Lung microvascular endothelial cell (primary cell): ENCODE measurements around the gene HYDIN. TPM values are rescaled to one million over a fixed set of nuclear protein-coding genes. Genes with fewer than 3 reads are reported as not detected.
"Not testable (repeated sequence)": the region's sequence is repeated elsewhere in the genome, so short reads cannot be mapped to it uniquely, and the experiment has no call there.

Source experiments
- DNase-seq, 2 donors: peaks; one replicate each; pipeline versions ENCODE4 v3.0.0 to v3.0.0-alpha.2; 2010; ENCODE audit warnings: low read depth in 2 of 2
- total RNA-seq: library from RNA; depleted of rRNA; stranded (reverse); fragments of >200 nt; gene quantifications from 2 replicates; pipeline ENCODE4 v1.2.1, GENCODE V29; 2014

Gene HYDIN
- total RNA-seq, 1 donor from 2014 or later = not detected

DNA sequence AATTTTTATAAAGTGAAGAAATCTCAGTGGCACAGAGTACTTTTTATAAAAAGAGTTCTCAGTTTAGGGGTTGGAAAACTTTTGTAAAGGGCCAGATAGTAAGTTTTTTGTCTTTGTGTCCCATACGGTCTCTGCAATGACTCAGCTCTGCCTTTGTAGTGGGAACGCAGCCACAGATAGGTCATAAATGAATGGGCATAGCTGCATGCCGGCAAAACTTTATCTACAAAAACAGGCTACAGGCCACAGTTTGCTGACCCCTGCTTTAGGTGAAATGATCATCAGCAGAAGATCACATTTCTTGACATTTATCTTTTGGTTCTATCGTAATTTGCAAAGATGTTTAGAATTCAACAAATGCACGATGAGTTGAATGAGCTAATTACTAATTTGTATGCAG is 365.8 kb downstream of the HYDIN start:
- DNase-seq = not testable (repeated sequence)

DNA sequence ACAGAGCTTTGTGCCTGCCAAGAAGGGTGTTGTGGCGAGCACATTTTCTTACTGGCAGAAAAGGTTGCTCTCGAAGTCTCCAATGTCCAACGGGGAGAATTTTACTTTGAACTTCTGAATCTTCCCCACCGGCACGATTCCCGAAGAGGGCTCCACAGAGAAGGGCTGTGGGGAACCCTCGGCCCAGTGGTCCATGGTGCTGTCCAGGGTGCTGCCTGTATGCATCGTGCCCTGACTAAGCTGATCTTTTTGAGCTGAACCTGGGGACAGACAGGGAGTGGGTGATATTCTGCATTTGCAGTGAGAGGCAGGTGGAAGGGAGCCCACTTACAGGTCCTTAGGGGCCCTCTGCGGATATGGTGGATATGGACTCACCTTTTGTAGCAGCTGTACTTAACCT is 368.5 kb downstream of the HYDIN start:
- peak in 1 of 2 donors; percentile 0 for DNase-seq

DNA sequence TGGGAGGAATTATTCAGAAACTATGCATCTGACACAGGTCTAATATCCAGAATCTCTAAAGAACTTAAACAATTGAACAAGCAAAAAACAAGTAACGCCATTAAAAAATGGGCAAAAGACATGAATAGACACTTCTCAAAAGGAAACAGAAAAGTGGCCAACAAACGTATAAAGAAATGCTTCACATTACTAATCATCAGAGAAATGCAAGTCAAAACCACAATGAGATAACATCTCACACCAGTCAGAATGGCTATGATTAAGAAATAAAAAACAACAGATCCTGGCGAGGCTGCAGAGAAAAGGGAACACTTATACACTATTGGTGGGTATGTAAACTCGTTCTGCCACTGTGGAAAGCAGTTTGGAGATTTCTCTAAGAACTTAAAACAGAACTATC is 379.2 kb downstream of the HYDIN start:
- DNase-seq = not testable (repeated sequence)

DNA sequence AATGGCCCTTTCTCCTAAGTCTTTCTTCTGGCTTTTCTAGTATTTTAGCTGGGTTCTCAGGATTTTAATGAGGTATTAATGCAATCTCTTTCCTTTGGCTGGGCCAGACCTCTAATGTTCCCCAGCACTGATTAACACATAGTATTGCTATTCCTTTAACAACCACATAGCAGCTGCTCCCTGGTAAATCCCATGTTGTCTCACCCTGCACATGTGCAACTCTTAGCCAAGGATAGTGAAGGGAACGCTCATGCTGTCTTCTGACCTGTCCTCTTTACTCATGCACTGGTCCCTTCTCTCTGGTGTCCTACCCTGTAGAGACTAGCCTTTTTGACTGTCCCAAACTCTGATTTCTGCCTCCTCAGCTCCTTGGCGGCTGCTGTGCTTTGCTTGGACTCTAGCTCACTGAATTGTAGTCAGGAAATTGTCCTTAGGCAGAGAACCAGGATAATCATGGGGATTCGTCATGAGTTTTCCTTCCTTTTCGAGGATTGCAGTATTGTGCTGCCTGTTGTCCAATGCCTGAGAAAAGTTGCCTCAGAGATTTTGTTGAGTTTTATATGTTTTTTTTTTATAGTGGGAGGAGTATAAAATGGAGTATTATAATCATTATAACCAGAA is 406.9 kb downstream of the HYDIN start:
- DNase-seq = peak in 1 of 2 donors; percentile 23

- DNase-seq = not testable (repeated sequence)
These were observed 407.8 kb downstream of the HYDIN start for GRCh38 chr16:70822734-70823133.

DNA sequence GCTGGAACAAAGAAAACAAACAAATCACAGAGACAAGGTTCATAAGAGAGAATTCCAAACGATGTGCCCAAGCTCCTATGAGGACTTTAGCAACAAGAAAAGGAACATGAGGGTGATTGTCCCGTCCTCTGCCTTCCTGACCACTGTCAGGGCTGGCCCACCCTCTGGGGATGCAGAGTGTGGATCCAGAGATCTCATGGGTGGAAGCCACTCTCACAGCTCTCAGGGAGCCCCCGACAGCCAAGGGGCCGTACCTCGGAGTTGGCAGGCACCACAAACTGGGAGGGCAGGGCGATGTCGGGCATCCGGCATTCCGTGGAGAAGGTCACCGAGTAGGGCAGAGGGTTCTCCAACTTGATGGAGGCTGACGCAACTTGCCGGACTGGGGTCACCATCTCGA is 412.4 kb downstream of the HYDIN start:
- not testable (repeated sequence) for DNase-seq

GRCh38 chr16:70809392-70810060 is 421.0 kb downstream of the HYDIN start:
- DNase-seq = no peak

GRCh38 chr16:70808371-70808770 is 422.2 kb downstream of the HYDIN start:
- no peak for DNase-seq

DNA sequence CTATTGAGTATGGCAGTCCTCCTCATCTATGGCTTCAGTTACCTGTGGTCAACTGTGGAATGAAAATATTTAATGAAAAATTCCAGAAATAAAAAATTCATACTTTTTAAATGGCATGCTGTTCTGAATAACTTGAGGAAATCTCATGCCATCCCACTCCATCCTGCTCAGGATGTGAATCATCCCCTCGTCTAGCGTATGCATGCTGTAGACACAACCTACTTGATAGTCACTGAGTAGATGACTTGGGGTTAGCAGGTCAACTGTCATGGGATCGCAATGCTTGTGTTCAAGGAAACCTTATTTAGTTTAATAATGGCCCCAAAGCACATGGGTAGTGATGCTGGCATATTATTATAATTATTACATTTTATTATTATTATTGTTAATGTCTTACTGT is 424.7 kb downstream of the HYDIN start:
- peak in 1 of 2 donors; percentile 91 for DNase-seq

- DNase-seq = peak in 1 of 2 donors; percentile 40
These were observed 425.1 kb downstream of the HYDIN start for GRCh38 chr16:70805380-70805779.

DNA sequence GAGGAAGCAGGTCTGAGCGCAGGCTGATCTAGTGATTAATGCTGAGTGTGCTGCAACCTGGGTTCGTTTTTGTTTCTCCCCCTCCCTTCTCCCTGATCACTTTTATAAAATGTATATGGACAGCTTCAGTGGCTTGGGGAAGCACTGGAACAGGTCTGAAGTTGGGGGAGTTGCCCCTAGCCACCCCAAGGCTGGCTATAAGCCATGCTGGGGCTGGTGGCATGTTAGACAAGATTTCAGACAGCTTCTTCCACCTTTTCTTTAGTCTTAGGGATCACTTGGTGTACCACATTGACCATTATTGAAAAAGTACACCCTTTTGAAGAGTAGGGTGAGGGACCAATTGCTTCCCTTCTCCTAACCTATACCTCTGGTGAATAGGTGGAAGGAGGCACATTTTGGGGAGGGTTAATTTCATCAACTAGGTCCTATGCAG is 425.8 kb downstream of the HYDIN start:
- no peak for DNase-seq

- peak in 1 of 2 donors; percentile 92 for DNase-seq
These were observed 426.3 kb downstream of the HYDIN start for GRCh38 chr16:70804153-70804733.

GRCh38 chr16:70803319-70803718 is 427.2 kb downstream of the HYDIN start:
- no peak for DNase-seq

DNA sequence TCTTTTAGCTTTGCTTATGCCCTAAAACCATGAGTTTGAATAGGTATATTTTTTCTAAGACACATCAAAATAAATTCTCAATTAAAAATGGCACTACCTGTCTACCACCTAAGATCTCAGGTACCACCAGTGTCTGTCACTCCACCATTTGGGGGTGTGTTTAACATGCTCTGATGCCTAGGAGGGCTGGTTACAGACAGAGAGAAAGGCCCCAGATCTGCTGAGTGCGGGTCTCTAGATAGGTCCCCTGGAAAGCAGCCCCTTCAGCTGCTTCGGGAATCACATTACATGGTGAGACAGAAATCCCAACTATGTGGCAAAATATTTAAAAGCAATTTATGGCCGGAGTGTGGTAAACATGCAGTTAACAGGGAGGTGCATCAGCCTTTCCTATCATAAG is 428.9 kb downstream of the HYDIN start:
- DNase-seq = no peak

DNA sequence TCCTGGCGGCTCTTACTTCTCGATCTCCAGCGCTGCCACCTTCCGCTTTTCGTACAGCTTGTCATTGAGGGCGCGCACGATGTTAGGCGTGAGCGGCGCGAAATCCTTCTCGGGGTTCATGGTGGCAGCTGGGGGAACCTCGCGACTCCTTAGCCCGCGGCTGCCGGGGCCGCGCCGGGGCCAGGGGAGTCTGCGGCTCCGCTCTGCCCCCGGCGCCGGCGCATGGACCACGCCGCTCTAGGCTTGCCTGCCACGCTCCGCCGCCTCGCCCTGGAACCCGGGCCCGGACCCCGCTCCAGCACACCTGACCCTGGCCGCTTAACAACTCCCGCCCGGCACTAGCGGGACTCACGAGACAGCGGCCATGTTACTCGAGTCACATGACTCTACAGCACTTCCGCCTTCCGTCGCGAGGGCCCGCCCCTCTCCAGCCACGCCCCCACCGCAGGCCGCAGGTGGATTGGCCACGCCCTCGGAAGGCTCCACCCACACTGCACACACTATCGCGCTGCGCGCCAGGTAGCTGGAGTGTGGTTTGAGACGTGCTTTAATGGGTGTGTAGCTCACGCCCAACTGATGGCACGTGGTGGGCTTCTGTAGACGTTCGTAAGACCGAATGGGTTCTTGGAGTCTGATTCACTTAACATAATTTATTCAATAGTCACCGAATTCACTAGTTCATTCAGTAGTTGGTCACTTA is 429.6 kb downstream of the HYDIN start, which contains the start of gene VAC14:
Gene VAC14 (minus strand): TSS at position 378 of the 700 bp plus-strand sequence. CDS start 258 bp downstream, at position 120.
- peak; percentile 89 to 93 for DNase-seq

DNA sequence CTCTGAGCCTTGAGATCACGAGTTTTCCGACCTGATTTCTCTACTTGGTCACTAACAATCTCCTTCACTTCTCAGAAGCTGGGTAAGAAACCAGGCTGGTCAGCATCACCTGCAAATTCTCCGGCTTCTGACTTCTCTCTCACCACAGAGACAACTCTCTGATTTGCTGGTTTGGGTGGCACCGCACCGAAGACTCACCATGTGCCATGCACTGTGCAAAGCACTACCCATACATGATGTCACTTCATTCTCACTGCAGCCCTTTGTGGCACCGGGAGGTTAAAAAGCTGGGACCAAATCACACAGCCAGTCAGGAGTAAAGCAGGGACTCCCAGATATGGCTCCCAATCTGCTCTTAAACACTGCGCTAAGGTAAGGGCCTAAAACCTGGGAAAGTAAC is 430.2 kb downstream of the HYDIN start:
- DNase-seq = peak; percentile 15 to 21

DNA sequence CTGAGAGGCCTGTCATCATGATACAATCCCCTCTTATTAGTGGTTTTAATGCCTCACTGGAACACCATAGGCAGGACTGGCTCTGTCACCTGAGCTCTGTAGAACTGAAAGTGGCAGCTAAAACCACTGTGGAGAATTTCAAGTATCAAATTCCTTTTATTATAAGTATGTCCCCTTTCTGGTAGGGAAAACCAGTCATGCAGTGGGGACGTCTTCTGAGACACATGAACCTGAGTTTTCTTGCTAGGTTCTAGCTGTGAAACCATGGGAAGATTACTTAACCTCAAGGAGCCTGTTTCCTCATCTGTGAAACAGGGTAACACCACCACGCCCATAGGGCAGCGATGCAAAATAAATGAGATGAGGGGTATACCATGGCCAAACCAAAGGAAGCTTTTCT is 434.2 kb downstream of the HYDIN start:
- no peak for DNase-seq

DNA sequence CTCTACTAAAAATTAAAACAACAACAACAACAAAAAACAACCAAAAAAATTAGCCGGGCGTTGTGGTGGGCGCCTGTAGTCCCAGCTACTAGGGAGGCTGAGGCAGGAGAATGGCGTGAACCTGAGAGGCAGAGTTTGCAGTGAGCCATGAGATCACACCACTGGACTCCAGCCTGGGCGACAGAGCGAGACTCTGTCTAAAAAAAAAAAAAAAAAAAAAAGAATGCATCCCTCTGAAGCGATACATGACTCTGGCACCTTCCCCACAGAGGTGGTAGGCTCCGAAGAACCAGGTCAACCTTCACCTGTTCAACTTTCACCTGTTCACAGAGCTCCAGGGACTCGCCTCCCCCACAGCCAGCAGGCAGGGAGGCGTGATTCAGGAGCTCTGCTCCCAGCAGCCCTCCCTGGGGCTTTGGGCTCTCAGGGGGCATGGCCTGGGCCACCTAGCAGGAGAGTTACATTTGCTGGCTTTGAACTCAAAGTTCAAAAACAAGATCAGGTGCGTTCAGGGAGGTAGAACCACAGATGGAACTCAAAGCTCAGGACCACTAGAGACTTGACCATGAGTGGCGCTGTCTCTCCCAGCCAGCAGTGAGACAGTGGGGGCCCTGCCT is 435.1 kb downstream of the HYDIN start:
- no peak for DNase-seq

GRCh38 chr16:70793851-70794502 is 436.5 kb downstream of the HYDIN start:
- DNase-seq = no peak

DNA sequence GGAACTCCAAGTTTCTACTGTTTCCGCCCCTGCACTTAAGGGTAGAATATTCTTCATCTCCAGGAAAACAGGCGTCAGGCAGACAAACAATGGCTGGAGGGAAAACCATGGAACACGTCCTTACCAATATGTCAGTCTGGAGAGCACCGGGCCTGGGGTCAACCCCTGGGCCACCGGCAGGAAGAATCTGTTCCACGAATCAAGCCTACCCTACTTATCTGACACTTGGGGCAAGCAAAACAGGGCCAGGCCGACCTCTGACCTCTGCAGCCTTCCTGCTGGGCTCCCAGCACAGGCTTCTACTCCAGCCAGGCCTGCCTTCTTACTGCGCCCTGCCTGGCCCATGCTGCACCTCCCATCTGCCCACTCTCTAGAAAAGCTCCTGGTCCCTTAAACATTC is 439.7 kb downstream of the HYDIN start:
- DNase-seq = no peak
